ENCODE results near the gene RPS6KB1.
"Not testable (repeated sequence)": the region's sequence is repeated elsewhere in the genome, so short reads cannot be mapped to it uniquely, and the experiment has no call there.

Gene RPS6KB1

GRCh38 chr17:59947310-59947709 is 54.4 kb downstream of the RPS6KB1 start:
- DNase-seq = not testable (repeated sequence)

GRCh38 chr17:59950049-59950448 is 57.1 kb downstream of the RPS6KB1 start:
- no peak for DNase-seq

- no peak for DNase-seq
Measured at GRCh38 chr17:59954856-59955255, 61.9 kb downstream of the RPS6KB1 start.

- DNase-seq = not testable (repeated sequence)
Measured at GRCh38 chr17:59959574-59959973, 66.7 kb downstream of the RPS6KB1 start.

GRCh38 chr17:59962739-59963318 is 69.9 kb downstream of the RPS6KB1 start:
- DNase-seq = no peak

GRCh38 chr17:59963738-59964481 is 71.0 kb downstream of the RPS6KB1 start:
- DNase-seq = peak; percentile 72

GRCh38 chr17:59964482-59965328 is 71.8 kb downstream of the RPS6KB1 start, which contains the start of gene RNFT1:
TSS of gene RNFT1 (minus strand) at chr17:59964740. CDS start at chr17:59964663, 77 bp downstream.
- peak; percentile 94 for DNase-seq

- peak; percentile 6 for DNase-seq
Measured at GRCh38 chr17:59971771-59972170, 78.8 kb downstream of the RPS6KB1 start.

GRCh38 chr17:59972778-59973177 is 79.9 kb downstream of the RPS6KB1 start:
- no peak for DNase-seq

GRCh38 chr17:59973483-59973882 is 80.6 kb downstream of the RPS6KB1 start:
- DNase-seq = not testable (repeated sequence)

GRCh38 chr17:59975166-59975565 is 82.2 kb downstream of the RPS6KB1 start:
- not testable (repeated sequence) for DNase-seq

GRCh38 chr17:59996608-59997007 is 103.7 kb downstream of the RPS6KB1 start:
- not testable (repeated sequence) for DNase-seq

Data from DMS53 (cell line).